GM19025 (cell line): ENCODE data around the gene RGP1.

Experiments used
- ATAC-seq: cut with Tn5 transposase; IDR thresholded peaks from one replicate; pipeline ENCODE4 v1.9.1; 2021; ENCODE audit warnings: mild to moderate bottlenecking, low read depth, moderate library complexity; ENCODE audit not compliant: unreplicated experiment

Gene RGP1

GRCh38 chr9:35766997-35767396 lies 17.9 kb downstream of the RGP1 start:
- no peak for ATAC-seq

- no peak for ATAC-seq
These were observed 18.4 kb downstream of the RGP1 start for GRCh38 chr9:35767458-35767857.

DNA sequence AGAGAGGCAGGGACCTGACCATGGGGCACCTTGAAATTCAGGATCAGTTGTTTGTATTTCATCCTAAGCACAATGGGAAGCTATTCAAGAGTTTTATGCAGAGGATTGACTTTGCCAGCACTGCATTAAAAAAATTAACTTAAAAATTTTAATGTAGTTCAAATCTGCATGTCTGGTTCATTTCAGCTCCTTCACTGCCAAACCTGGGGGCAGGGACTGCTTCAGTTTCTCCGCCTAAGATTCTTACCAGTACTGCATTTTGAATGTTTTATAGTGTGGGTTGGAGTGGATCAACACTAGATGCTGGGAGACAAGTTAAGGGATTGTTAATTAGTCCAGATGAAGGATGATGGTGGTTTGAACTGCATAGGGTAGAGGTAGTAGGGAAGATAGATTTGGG lies 20.7 kb downstream of the RGP1 start:
- no peak for ATAC-seq

- ATAC-seq, result no peak
These were observed 22.0 kb downstream of the RGP1 start for GRCh38 chr9:35771075-35771433.

GRCh38 chr9:35771534-35771933 lies 22.4 kb downstream of the RGP1 start:
- ATAC-seq, result no peak

GRCh38 chr9:35771943-35772342 lies 22.9 kb downstream of the RGP1 start:
- no peak for ATAC-seq

DNA sequence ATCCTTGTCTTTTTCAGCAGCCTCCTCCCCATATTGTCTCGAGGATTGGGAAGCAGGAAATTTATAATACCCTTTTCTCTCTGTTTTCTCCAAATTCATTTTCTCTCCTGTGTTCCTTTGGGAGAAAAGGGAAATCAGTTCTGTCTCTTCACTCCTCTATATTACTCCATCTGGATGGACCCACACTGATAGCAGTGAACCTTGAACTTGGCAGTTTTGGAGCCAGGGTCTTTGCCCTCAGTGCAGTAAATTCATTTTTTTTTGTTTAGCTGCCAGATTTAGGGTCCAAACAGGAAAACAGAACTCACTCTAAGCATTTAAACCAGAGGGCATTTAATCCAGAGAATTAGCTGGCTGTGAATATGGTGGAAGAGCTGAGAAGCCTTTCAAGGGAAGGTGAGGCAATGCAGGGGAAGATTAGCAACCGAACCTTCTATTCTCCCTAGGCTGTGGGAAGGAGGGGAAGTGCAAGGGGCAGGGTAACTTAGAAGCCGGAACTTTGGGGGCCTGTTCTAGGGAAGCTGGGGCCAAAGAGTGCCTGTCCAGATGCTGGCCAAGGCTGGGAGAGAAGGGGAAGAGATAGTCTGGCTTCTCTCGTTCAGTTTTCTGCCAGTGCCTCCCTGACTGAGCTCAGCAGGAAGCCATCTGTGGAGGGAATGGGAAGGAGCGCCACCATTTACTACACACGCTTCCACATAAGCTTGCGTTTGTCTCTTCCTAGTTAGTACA lies 26.0 kb downstream of the RGP1 start:
- no peak for ATAC-seq

DNA sequence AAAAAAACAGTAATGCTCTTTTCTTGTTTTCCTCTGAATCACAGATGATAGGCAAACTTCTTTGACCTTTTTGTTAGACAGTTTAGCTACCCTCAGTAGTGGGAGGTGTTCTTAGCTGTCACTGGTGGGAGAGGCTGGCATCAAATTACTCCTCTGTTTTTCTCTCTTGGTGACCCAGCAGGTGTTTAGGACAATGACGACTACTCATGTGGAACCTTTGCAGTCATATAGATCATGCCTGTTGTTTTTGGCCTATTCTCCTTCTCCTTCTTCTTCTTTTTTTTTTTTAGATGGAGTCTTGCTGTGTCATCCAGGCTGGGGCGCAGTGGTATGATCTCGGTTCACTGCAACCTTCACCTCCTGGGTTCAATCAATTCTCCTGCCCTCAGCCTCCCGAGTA lies 26.9 kb downstream of the RGP1 start:
- ATAC-seq, result no peak

DNA sequence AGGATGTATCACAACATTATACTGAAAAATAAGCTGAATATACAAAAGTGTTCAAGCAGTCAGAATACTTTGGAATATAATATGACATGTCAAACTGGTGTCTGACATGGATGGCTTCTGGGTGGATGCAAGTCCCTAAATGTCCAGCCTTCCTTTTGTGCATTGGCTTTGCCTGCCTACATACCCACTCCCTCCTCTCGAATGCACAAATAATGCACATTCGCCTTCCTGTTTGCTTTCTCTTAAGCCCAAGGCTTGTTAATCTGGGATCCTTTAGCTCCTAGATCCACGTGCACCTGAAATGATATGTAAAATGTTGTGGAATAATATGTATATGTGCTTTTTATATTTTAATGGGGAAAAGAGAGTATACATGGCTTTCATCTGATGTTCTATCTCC lies 29.4 kb downstream of the RGP1 start:
- no peak for ATAC-seq

- no peak for ATAC-seq
These were observed 32.0 kb downstream of the RGP1 start for GRCh38 chr9:35781066-35781465.

- no peak for ATAC-seq
These were observed 34.3 kb downstream of the RGP1 start for GRCh38 chr9:35783418-35783817.

DNA sequence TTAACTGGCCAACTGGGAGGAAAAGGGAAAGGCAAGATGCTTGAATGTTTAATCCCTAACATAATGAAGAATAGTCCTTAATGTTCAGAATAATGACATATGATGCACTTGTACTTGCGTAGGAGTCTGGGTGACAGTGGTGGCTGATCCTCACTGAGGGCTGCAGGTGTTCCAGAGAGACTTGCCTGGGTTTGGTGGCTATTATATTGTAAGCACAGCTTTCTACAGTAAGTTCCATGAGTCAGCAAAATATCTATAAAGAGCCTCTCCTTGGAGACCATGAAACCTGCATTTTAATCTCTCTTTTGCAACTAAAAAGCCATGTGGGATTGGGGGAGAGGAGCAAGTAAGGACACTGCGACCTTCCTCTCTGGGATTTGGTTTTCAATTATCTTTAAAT lies 40.5 kb downstream of the RGP1 start:
- ATAC-seq, result no peak

- no peak for ATAC-seq
These were observed 40.9 kb downstream of the RGP1 start for GRCh38 chr9:35790025-35790384.

DNA sequence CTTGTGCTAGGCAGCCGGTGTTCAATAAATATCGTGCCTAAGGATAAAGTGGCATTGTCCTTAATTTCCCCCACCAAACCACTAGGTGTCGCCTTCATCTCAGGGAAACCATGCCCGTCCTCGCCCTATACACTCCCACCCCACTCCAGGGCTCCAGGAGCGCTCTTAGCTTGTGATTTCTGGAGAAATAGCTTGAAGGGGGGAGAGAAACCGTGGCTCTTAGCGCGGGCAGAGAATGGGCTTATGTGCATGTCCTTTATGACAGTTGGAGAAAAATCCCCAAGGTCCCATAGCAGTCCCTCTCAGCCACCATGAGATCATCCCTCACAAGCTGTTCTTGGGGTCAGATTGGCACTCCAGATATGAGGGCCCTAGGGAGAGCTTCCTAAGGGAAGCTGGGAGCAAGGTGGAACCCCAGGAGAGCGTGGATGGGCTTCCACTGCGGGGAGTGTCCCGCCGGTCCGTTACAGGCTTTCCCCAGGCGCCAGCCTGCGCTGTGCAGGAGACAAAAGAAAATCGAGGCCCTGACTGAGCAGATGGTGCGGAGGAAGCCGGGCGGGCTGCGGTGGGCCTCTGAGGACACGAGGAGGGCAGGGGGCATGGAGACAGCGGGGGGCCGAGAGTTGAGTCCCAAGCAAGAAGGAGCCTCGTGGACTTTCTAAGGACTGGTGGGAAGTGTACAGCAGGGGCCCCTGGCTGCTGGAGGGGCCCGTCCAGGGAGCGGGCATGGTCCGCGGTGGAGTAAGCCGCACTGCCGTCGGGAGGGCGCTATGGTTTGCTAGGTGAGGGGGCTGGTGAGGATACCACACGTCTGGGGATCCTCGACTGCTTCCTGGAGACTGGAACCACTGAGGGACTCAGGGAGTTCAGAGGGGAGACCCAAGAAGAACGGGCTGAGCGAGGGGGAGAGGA lies 41.6 kb downstream of the RGP1 start:
- ATAC-seq, result no peak

DNA sequence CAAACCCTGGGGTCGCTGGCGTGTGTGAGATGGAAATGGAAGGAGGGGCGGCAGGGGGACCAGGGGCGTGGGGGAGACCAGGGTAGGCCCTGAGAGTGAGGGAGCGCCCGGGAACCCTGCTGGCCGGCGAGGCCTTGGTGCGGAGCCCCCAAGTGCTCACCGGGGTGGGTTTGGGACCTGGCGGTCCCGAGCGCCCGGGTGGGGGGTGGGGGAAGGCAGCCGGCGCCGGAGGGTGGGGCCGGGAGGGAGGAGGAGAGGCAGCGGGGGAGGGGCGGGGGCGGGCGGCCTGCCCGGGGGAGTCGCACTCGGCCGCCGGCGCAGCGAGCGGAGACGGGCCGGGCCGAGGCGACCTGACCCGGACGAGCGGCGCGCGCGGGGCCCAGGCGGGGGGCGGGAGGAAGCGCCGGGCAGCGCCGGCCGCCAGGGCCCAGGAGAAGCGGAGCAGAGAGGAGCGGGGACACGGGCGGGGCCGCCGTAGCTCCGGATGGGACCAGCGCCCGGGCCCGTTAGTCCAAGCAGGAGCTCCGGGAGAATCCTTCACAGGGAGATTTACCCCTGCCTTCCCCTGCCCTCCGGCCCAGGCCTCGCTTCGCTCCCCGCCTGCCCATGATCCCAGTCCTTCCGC lies 42.3 kb downstream of the RGP1 start, which contains the start of gene NPR2:
Gene NPR2, plus strand, starts transcription at position 295 of the 625 bp plus-strand sequence. CDS start 818 bp downstream, outside the sequence.
- no peak for ATAC-seq

- ATAC-seq, result no peak
These were observed 43.1 kb downstream of the RGP1 start for GRCh38 chr9:35792024-35792813.

GRCh38 chr9:35792826-35793225 lies 43.7 kb downstream of the RGP1 start:
- ATAC-seq, result no peak

- no peak for ATAC-seq
These were observed 44.4 kb downstream of the RGP1 start for GRCh38 chr9:35793461-35793860.

DNA sequence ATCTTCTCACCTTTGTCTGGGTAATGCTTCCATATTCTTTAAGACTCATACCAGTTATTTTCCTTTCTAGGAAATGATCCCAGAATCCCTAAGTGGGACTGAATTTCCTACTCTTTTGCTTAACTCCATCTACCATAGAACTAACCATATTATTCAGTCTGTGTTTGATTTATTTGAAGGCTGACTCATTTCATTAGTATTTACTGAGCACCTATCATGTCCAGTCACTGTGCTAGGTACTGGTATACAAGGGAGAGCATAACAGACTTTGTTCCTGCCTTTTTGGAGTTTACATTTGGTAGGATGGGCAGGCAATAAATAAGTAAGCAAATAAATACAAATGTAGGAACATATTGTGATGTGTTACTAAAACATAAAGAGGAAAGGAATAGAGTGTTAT lies 46.6 kb downstream of the RGP1 start:
- no peak for ATAC-seq

- ATAC-seq, result no peak
These were observed 48.4 kb downstream of the RGP1 start for GRCh38 chr9:35797311-35798109.
